Activated T-helper 9 cell treated with anti-CD3 and anti-CD28 coated beads, Interleukin-2, amount 50 U/mL, for 16 hours (primary cell): ENCODE data around the gene ZCCHC4.

Experiments used
- DNase-seq: peaks from one replicate; pipeline ENCODE4 v3.0.0-alpha.2; 2020; ENCODE audit warnings: low read depth

ZCCHC4 gene

GRCh38 chr4:25377572-25378436 lies 65.2 kb downstream of the ZCCHC4 start:
- DNase-seq, result no peak

- no peak for DNase-seq
Observed at GRCh38 chr4:25378437-25378743, 65.8 kb downstream of the ZCCHC4 start.

GRCh38 chr4:25379591-25379990 lies 67.0 kb downstream of the ZCCHC4 start:
- DNase-seq, result no peak

GRCh38 chr4:25383647-25384046 lies 71.1 kb downstream of the ZCCHC4 start:
- no peak for DNase-seq

- no peak for DNase-seq
Observed at GRCh38 chr4:25386926-25387325, 74.4 kb downstream of the ZCCHC4 start.

- DNase-seq, result no peak
Observed at GRCh38 chr4:25397305-25397704, 84.7 kb downstream of the ZCCHC4 start.

- no peak for DNase-seq
Observed at GRCh38 chr4:25399510-25399909, 86.9 kb downstream of the ZCCHC4 start.

- no peak for DNase-seq
Observed at GRCh38 chr4:25401066-25401465, 88.5 kb downstream of the ZCCHC4 start.

- DNase-seq, result no peak
Observed at GRCh38 chr4:25402521-25402920, 89.9 kb downstream of the ZCCHC4 start.

GRCh38 chr4:25403699-25404098 lies 91.1 kb downstream of the ZCCHC4 start:
- no peak for DNase-seq

- no peak for DNase-seq
Observed at GRCh38 chr4:25405453-25405852, 92.9 kb downstream of the ZCCHC4 start.

- DNase-seq, result no peak
Observed at GRCh38 chr4:25406081-25406692, 93.6 kb downstream of the ZCCHC4 start.

GRCh38 chr4:25410820-25411529 lies 98.4 kb downstream of the ZCCHC4 start:
- DNase-seq, result no peak

GRCh38 chr4:25413261-25413660 lies 100.7 kb downstream of the ZCCHC4 start:
- no peak for DNase-seq

GRCh38 chr4:25417014-25417413 lies 104.4 kb downstream of the ZCCHC4 start:
- DNase-seq, result no peak
